ENCODE results near the gene GOLGA6L2.

DNA sequence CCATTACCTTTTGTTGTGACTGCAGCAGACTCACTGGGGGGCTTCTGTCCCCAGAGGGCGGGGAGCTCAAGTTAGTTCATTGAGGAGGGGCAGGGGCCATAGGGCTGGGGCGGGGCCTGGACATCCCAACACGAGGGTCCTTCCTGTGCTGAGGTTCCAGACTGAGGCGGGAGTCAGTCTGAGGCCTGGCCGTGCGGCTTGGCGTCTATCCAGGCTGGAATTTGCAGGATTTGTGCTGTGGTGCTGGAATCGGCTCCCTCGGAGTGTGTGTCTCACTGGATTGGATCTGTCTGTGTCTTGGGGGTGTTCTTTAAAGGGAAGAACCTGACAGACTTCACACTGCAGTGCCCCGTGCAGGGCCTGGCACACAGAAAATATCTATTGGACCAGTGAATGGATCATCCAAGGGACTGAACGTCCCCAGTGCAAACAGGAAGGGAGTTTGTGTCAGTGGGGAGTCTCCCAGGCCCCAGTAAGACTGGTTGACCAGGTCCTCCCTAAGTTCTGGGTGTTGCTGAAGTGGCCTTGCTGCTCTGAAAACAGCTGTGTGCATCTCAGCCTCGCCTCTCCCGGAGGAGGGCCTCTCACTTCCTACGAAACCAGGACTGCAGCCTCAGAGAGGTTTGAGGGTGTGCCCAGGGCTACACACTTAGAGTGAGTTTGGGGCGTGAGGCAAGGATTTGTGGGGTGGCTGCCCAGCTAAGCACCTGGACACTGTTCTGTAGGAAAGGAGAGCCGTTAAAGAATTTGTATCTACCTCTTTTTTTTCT, 26.1 kb downstream of the GOLGA6L2 start:
- no peak for TF ChIP-seq YY1 (IDR thresholded peaks at IDR 0.05; ENCODE audit: insufficient read depth, insufficient read length)
- TF ChIP-seq ZNF274 (IDR thresholded peaks at IDR 0.05; ENCODE audit: low read depth, low read length) = no peak
- TF ChIP-seq SUZ12 (IDR thresholded peaks at IDR 0.05; ENCODE audit: extremely low read depth, insufficient read depth, insufficient read length) = no peak

All from NT2/D1 (cell line).